ENCODE data around the gene CXCL13.

DNA sequence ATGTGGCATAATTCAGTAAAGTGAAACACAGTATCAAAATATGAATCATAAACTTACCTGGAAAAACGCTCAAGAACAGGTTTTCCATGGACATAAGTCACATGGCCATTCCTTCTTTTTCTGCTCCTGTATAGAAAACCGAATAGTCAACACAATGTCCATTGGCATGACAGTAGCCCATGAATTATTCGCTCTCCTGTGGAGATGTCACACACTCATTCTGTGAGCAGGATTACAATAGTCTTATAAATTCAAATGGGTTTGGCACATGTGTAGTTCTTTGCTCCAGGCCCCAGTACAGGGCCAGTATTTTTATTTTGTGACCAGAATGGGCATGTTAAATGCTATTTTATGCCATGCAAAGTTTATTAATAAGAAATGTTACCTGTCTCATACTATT, 15.1 kb upstream of the CXCL13 start:
- TF ChIP-seq, protein P1, sequence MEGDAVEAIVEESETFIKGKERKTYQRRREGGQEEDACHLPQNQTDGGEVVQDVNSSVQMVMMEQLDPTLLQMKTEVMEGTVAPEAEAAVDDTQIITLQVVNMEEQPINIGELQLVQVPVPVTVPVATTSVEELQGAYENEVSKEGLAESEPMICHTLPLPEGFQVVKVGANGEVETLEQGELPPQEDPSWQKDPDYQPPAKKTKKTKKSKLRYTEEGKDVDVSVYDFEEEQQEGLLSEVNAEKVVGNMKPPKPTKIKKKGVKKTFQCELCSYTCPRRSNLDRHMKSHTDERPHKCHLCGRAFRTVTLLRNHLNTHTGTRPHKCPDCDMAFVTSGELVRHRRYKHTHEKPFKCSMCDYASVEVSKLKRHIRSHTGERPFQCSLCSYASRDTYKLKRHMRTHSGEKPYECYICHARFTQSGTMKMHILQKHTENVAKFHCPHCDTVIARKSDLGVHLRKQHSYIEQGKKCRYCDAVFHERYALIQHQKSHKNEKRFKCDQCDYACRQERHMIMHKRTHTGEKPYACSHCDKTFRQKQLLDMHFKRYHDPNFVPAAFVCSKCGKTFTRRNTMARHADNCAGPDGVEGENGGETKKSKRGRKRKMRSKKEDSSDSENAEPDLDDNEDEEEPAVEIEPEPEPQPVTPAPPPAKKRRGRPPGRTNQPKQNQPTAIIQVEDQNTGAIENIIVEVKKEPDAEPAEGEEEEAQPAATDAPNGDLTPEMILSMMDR (IDR thresholded peaks at IDR 0.05) = no peak
- TF ChIP-seq POLR2AphosphoS5 (IDR thresholded peaks at IDR 0.05; ENCODE audit: low read depth, low read length) = no peak

Measured in Panc1 (cell line).